Activated T-helper 2 cell treated with anti-CD3 and anti-CD28 coated beads, Interferon-gamma antibody, Interleukin-2, Interleukin-4, amounts not matched to agents 10 μg/mL and 5 μg/mL and 100 μg/mL, durations not matched to agents 14 hours and 24 hours and 36 hours (primary cell): ENCODE measurements around the gene TRIM73. TPM values are rescaled to one million over a fixed set of nuclear protein-coding genes. Genes with fewer than 3 reads are reported as not detected.
"Not testable (repeated sequence)": the region's sequence is repeated elsewhere in the genome, so short reads cannot be mapped to it uniquely, and the experiment has no call there.

Experiments used
- DNase-seq: peaks from one replicate; pipeline ENCODE4 v3.0.0; 2021; ENCODE audit warnings: low spot score
- H3K27ac Mint-ChIP-seq: one replicate; pipeline ENCODE4 v1.8.0; 2021; ENCODE audit warnings: mixed read lengths
- H3K27me3 Mint-ChIP-seq: one replicate; pipeline ENCODE4 v1.8.0; 2021; ENCODE audit warnings: low read depth, mixed read lengths
- H3K36me3 Mint-ChIP-seq: one replicate; pipeline ENCODE4 v1.8.0; 2021; ENCODE audit warnings: low read depth, mixed read lengths
- H3K4me1 Mint-ChIP-seq: one replicate; pipeline ENCODE4 v1.8.0; 2021; ENCODE audit warnings: low read depth, mixed read lengths
- H3K4me3 Mint-ChIP-seq: one replicate; pipeline ENCODE4 v1.8.0; 2021; ENCODE audit warnings: low read depth, mild to moderate bottlenecking, moderate library complexity, mixed read lengths
- H3K9me3 Mint-ChIP-seq: one replicate; pipeline ENCODE4 v1.8.0; 2021; ENCODE audit warnings: mixed read lengths
- intact Hi-C: fragments of 100-400 bp; cut with micrococcal nuclease; formaldehyde crosslinking; loops from one replicate; pipeline ENCODE4 v1.15.1; 2023
- total RNA-seq: library from RNA; stranded (reverse); gene quantifications from 2 replicates; pipeline ENCODE4 v1.2.3, GENCODE V29; 2022

The TRIM73 gene
- total RNA-seq, 1 donor from 2014 or later = 6.4 TPM

- DNase-seq, H3K4me1 Mint-ChIP-seq, H3K27ac Mint-ChIP-seq, H3K4me3 Mint-ChIP-seq, H3K9me3 Mint-ChIP-seq, H3K27me3 Mint-ChIP-seq, intact Hi-C loops: not testable (repeated sequence)
- peaks cover 35% of the 10 kb centered on the region for H3K36me3 Mint-ChIP-seq
These were observed 24.7 kb downstream of the TRIM73 start for GRCh38 chr7:75420152-75420551.

- DNase-seq, H3K9me3 Mint-ChIP-seq, H3K4me3 Mint-ChIP-seq, H3K27ac Mint-ChIP-seq, H3K4me1 Mint-ChIP-seq, H3K27me3 Mint-ChIP-seq, intact Hi-C loops: not testable (repeated sequence)
- peaks cover 26% of the 10 kb centered on the region for H3K36me3 Mint-ChIP-seq
These were observed 26.6 kb downstream of the TRIM73 start for GRCh38 chr7:75421798-75422710.

GRCh38 chr7:75423481-75423880 is 28.1 kb downstream of the TRIM73 start:
- H3K27me3 Mint-ChIP-seq, DNase-seq, H3K9me3 Mint-ChIP-seq, intact Hi-C loops, H3K4me1 Mint-ChIP-seq, H3K27ac Mint-ChIP-seq, H3K4me3 Mint-ChIP-seq: not testable (repeated sequence)
- peaks cover 34% of the 10 kb centered on the region for H3K36me3 Mint-ChIP-seq

GRCh38 chr7:75439000-75439399 is 43.6 kb downstream of the TRIM73 start:
- peaks cover 51% of the 10 kb centered on the region for H3K36me3 Mint-ChIP-seq

GRCh38 chr7:75442101-75442464 is 46.7 kb downstream of the TRIM73 start:
- H3K27ac Mint-ChIP-seq = peak overlapping the region; percentile 82
- H3K9me3 Mint-ChIP-seq, intact Hi-C loops, DNase-seq, H3K4me1 Mint-ChIP-seq, H3K27me3 Mint-ChIP-seq: not testable (repeated sequence)
- H3K4me3 Mint-ChIP-seq = peak overlapping the region; percentile 87
- peaks cover 31% of the 10 kb centered on the region for H3K36me3 Mint-ChIP-seq

More at GRCh38 chr7:75439000-75439399, 43.6 kb downstream of the TRIM73 start:
- DNase-seq, H3K4me1 Mint-ChIP-seq, H3K4me3 Mint-ChIP-seq, H3K27ac Mint-ChIP-seq, intact Hi-C loops, H3K27me3 Mint-ChIP-seq, H3K9me3 Mint-ChIP-seq: not testable (repeated sequence)

GRCh38 chr7:75442465-75443111 is 47.2 kb downstream of the TRIM73 start:
- H3K27me3 Mint-ChIP-seq, intact Hi-C loops, H3K4me1 Mint-ChIP-seq, H3K9me3 Mint-ChIP-seq: not testable (repeated sequence)
- Mint-ChIP-seq H3K27ac (peak overlapping the region; percentile 89), H3K4me3 (peak overlapping the region; percentile 89), H3K36me3 (peaks cover 27% of the 10 kb centered on the region)
- DNase-seq = peak; percentile 56

GRCh38 chr7:75449946-75450345 is 54.5 kb downstream of the TRIM73 start:
- not testable (repeated sequence) for H3K9me3 Mint-ChIP-seq, H3K27ac Mint-ChIP-seq

GRCh38 chr7:75452494-75452955 is 57.1 kb downstream of the TRIM73 start:
- intact Hi-C loops, H3K9me3 Mint-ChIP-seq, H3K27ac Mint-ChIP-seq: not testable (repeated sequence)

More at GRCh38 chr7:75449946-75450345, 54.5 kb downstream of the TRIM73 start:
- H3K36me3 Mint-ChIP-seq, DNase-seq, H3K4me1 Mint-ChIP-seq, H3K4me3 Mint-ChIP-seq, intact Hi-C loops, H3K27me3 Mint-ChIP-seq: not testable (repeated sequence)

More at GRCh38 chr7:75452494-75452955, 57.1 kb downstream of the TRIM73 start:
- not testable (repeated sequence) for H3K4me1 Mint-ChIP-seq, DNase-seq, H3K27me3 Mint-ChIP-seq, H3K4me3 Mint-ChIP-seq, H3K36me3 Mint-ChIP-seq

Other genes with a start within 250 kb of the TRIM73 start
- gene POM121C, start 90.7 kb downstream of the TRIM73 start, total RNA-seq = 87.7 and 89.2 TPM in 2 replicates
- not detected in 2 replicates for gene SPDYE5, start 96.7 kb downstream of the TRIM73 start, total RNA-seq